Endometrial microvascular endothelial cells (primary cell): Measurements from ENCODE around the gene LDLRAD2. TPM values are rescaled to one million over a fixed set of nuclear protein-coding genes. Genes with fewer than 3 reads are reported as not detected.

ENCODE experiments used
- in situ Hi-C: cut with HindIII; loops from 2 replicates; pipeline ENCODE4 v1.10.0; 2017; ENCODE audit warnings: low sequenced_read_pairs, low pct_unique_long_range_greater_than_20kb; ENCODE audit errors: inconsistent ontology term
- total RNA-seq: library from RNA; depleted of rRNA; stranded (reverse); fragments of >200 nt; gene quantifications from one replicate; pipeline ENCODE4 v1.2.3, GENCODE V29; 2015; ENCODE audit errors: inconsistent ontology term

Gene LDLRAD2
- total RNA-seq, 1 donor from 2014 or later, result not detected

DNA sequence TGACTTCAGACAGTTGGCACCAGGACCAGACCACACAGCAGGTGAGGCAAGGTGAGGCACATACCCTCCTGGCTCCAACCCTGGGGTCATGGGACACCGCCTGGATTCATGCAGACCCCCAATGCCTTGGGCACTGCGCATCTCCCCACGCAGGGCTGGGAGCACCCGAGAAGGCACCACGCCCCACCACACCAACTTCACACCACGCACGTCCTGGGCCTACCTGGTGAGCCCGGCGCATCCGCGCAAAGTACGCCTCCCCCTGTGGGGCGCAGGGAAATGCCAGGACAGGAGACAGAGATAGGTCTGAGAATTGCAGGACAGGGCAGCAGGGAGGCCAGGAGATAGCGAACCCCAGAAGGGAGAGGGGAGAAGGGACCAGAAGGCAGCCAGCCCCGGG, 58.5 kb downstream of the LDLRAD2 start:
- in situ Hi-C loops, result no loop called here

GRCh38 chr1:21871943-21872342, 59.9 kb downstream of the LDLRAD2 start:
- in situ Hi-C loops, result no loop called here

DNA sequence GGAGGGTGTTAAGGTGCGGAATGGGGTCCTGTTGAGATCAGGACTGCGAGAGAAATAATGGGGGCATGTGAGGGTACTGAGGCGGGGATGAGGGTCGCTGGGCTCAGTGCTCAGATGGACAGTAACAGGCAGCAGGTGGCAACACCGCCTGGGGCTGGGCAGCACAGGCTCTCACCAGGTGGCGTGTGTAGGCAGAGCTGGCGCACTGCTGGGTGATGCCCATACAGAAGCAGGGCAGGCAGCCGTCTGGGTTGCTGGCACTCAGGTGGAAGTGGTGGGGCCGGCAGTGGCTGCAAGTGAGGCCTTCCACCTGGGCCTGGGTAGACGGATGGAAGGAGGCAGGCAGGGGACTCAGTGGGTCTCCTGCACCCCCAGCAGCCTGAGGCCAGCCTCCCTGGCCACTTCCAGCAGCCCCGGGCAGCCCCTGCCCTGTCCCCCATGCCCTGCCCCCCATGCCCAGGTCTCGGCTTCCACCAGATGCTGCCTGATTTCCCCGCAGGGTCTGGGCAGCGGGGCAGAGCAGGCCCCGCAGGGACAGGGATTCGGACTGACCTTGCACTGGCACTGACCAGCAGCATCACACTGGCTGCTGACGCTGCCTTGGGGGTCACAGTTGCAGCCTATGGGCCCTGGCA, 60.5 kb downstream of the LDLRAD2 start:
- in situ Hi-C loops, result no loop called here

DNA sequence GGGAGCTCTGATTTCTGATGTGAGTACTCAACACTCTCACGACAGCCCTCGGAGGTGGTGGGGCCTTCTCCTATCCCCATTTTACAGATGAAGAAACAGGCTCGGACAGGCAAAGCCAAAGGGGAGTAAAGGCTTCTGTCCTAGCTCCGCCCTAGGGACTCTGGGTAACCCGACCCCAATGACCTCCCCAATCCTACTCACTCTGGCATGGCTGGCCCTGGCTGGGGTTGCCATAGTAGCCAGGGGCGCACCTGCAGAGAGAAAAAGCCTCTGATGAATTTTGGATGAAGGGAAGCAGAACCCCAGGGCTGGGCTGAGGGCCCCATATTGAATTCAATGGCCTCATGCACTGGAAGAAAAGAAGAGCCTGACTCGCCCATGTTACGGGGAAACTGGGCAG, 61.1 kb downstream of the LDLRAD2 start:
- in situ Hi-C loops, result no loop called here

GRCh38 chr1:21873761-21874160, 61.7 kb downstream of the LDLRAD2 start:
- in situ Hi-C loops, result no loop called here

DNA sequence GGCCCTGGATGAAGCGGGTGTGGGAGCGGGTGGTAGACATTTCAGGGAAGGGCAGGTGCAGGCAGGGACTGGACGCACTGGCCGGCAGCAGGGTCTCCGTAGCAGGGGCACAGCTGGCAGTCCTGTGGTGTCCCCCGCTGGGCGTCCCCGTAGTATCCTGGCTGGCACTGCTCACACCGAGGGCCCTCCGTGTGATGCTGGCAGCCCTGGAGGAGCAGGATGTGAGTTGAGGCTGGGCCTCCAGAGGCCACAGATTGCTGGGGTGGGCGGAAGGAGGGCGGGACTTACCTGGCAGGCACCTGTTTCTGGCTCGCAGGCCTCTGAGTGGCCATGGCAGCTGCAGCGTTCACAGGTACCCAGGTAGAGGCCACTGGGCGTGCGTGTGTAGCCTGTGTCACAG, 62.3 kb downstream of the LDLRAD2 start:
- in situ Hi-C loops, result no loop called here

Other genes starting within 250 kb of the LDLRAD2 start
- not detected for gene RAP1GAP, start 142.9 kb upstream of the LDLRAD2 start, total RNA-seq
- 50.8 TPM for gene USP48, start 29.1 kb upstream of the LDLRAD2 start, total RNA-seq
- 464 TPM for gene HSPG2, start 125.0 kb downstream of the LDLRAD2 start, total RNA-seq
- not detected for gene CELA3B, start 164.8 kb downstream of the LDLRAD2 start, total RNA-seq
- gene CELA3A, start 189.4 kb downstream of the LDLRAD2 start, total RNA-seq, result not detected
- gene CDC42, start 240.4 kb downstream of the LDLRAD2 start, total RNA-seq, result 554 TPM